OCI-M2 (cell line): ENCODE measurements around the gene DEPDC1B.
"Not testable (repeated sequence)": the region's sequence is repeated elsewhere in the genome, so short reads cannot be mapped to it uniquely, and the experiment has no call there.

ENCODE experiments used
- DNase-seq: peaks from one replicate; lab custom pipeline; 2025; ENCODE audit not compliant: unreplicated experiment; lab: John Stamatoyannopoulos, UW

DEPDC1B gene

DNA sequence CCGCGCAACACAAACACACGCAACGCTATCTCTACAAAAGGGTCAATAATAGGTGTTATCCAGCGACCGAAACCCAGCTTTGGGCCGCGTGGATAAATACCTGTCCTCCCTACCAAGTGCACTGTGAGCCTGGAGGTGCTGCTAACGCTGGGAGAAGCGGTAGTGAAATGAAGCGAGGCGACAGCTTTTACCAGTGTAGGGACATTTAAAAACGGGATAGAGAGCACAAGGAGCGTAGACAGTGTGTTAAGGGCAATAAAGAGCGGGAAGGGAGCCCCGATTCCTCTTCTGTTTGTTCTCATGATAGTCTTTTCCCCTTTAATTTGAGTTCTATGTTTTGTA lies 421 bp upstream of the DEPDC1B start:
- no peak for DNase-seq

DNA sequence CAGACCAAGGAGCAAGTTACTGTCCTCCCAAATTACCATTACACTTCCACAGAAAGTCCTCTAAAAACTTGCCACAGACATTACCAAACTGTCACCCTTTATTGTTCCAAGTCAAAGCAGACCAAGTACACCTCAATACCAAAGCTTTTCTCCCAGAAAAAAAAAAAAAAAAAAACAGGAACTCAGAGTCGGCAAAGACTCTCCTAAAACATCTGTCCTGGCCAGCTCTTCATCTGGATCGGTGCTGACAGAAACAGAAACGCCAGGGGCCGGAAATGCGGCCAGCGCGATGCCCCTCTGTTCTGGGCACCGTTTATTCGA lies 718 bp downstream of the DEPDC1B start:
- no peak for DNase-seq

DNA sequence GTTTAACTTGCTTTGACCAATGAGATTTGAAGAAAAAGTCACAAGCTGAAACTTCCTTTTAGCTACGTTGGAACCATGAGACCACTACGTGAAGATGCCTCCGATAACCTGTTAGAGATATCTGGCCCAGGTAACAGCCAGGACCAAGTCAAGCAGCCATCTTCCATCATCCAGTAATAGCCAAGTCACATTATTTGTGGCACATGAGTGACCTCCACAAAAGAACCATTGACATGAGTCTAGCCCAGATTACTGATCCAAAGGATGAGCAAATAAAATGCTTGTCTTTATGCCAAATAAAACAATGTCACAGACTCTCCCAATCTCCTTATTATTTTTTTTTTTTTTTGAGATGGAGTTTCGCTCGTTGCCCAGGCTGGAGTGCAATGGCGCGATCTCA lies 1.6 kb downstream of the DEPDC1B start:
- no peak for DNase-seq

DNA sequence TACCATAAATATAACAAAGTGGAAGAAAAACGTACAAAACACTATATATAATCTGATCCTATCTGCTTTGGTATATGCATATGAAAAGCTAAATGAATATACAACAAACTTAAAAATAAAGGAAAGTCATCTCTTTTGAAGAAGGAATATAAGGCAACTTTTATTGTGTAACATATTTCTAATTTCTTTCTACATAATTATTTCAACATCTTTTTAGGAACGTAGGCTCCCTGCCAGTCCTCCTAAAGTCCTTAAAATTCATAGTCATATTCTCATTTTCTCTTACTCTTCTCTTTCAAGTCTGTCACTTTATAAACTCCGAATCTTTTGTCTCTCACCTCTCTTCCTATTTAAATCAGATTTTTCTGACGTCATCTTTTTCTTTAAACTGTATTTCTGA lies 9.6 kb downstream of the DEPDC1B start:
- no peak for DNase-seq

DNA sequence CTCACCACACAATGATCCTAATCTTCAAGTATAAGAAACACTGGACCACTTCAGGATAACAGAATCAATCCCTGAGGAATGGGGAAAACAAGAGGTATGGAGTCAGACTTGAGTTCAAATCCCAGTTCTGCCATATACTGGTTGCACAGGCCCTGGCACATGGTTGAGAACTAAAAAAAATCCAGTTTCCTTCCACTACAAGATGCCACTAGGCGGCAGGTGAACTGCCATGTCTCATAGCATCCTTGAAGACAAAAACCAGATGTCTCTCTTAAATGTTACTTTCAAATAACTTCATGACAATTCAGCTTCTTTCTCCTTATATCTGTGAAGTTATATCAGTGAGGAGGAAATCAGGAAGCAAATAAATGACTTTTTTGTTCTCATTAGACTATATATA lies 11.0 kb downstream of the DEPDC1B start:
- DNase-seq, result no peak

DNA sequence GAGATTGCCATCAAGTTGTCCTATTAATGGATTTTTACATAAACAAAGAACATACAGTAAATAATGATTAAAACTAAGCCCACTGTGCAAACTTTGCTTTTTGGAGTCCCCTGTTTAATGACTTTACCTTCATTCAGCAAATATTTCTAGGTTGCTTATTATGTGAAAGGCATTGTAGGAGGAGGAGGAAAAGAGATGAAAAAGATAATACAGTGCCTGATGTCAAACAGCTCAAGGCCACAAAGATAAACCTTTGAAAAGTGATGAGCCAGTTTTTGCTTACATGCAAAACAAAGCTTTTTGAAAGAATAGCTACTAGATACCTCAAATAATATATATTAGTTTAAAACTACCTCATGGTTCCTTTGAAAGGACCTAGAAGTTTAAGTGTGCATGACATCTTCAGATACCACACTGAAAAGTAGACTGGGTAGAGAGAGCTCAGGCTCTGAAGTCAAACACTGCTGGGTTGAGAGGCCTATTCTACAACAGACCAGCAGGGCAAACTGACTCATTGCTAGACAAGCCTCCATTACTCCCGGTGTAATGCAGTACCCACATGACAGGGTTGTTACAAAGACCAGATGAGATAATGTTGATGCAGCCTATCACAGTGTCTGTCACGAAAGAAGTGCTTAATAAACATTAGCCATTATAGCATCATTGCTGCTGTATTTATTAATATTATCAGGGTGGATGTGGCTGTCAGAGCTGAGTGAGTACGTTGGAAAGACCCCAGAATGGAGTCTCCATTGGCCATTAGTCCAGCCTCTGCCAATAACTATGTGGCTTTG lies 11.8 kb downstream of the DEPDC1B start:
- DNase-seq, result no peak

DNA sequence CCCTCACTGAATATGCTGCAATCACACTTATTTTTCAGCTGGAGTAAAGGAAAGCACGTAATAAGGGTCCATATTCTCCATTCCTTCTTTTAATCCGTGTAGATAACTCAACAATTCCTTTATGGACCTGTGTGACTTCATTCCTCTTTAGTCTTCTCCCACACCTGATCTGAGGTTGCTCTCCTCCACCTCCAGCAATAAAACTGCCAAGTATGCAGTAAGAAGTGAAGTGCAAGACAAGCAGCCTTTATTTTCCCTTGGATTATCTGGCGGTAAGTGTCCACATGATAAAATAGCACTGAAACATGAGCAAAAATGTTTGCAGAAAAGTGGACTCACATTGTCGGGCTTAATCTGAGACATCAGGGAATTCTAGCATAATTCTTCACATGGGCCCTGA lies 13.8 kb downstream of the DEPDC1B start:
- DNase-seq, result no peak

DNA sequence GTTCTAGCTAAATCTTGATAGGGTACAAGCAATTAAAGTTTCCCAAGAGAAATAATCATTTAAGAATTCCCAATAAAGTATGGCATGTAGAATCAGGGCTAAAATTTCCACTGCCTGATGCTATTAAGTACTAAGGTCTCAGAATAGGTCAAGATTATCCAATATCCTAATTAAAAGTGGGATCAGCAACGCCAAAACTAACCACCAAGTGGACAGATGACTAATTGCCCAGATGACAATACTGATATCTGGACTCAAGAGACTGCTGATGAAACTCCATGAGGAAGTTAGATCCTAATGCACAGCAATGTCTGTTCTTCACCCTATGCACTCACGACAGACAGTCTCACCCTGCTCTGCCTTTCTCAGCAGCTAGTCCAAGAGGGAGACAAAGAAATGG lies 14.3 kb downstream of the DEPDC1B start:
- no peak for DNase-seq

DNA sequence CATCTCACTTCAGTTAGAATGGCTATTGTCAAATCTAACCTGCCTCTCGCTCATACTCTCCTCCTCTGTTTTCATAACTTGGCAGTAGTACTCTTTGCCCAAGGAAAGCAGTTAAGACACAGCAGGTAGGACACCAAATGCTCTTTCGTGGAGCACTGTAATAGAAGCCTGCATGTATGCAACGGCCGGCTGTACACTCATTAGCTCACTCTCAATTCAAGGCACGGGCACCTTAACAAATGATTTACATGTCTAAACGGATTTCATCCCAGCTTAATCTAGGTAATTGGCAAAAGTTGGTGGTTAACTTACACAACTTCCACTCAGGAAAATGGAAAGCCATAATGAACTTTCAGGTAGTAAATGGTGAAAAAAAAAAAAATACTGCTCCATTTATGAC lies 14.9 kb downstream of the DEPDC1B start:
- no peak for DNase-seq

DNA sequence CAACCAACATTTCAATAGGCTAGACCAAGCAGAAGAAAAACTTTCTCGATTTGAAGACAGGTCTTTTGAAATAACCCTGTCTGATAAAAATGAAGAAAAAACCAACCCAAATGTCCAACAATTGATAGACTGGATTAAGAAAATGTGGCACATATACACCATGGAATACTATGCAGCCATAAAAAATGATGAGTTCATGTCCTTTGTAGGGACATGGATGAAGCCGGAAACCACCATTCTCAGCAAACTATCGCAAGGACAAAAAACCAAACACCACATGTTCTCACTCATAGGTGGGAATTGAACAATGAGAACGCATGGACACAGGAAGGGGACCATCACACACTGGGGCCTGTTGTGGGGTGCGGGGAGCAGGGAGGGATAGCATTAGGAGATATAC lies 18.0 kb downstream of the DEPDC1B start:
- DNase-seq, result not testable (repeated sequence)

DNA sequence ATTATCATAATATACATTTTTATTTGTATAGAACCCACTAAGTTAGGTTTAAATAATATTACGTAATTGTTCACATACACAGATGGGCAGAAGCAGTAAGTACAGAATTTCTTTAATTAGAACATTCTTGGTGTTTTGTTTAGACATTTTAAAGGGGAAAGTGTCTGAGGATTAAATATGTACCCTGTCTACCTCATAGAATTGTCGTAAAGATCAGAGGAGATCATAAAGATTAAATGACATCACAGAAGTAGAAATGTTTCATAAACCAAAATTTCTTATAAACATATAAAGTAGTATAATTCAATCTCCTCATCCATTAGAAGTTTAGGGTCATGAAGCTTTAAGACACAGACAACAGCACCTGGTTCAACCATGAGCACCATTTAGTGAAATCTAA lies 20.1 kb downstream of the DEPDC1B start:
- no peak for DNase-seq

DNA sequence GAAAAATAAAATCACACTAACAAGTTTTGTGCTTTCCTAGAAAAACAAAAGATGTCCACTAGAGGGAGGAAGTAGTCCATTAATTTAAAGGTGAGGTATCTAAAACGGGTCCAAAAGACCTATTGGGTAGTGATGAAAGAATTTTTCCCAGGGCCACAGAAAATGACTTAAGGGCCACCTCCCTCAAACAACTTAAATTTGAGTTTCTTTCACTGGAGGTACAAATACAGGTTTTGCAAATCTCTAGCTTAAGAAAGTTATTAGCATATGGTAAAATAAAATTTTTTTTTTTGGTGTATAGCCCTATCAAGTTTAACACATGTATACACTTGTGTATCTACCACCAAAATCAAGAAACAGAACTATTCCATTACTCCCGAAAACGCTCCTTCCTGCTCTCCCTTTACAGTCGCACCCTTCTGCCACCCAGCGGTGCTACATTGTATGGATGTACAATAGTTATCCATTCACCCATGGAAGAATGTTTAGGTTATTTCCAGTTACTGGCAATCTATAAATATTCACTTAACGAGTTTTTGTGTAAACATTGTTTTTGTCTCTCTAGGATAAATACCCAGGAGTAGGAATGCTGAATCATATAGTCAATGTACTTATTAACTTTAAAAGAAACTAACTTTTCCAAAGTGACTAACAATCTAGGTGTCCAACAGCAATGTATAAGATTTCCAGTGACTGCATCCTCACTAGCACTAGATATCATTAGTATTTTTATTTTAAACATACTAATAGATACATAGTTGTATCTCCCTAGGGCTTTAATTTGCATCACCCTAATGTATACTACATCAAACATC lies 21.9 kb downstream of the DEPDC1B start:
- no peak for DNase-seq

DNA sequence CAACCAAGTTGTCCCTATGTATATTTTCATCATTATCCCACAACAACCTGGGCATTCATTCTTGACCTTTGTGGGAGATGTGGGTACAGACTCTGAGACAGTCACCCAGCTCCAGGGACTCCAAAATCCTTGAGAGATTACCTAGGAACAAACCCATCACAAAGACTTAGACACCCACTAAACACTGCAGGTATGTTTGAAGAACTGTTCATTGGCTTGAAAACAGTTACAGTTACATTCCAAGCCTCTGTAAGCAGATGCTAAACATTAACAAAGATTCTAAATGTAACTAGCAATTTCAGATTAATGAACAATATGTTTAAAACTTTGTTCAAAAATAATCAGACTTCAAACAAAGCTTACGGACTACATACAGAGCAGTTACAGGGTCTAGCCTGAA lies 24.7 kb downstream of the DEPDC1B start:
- no peak for DNase-seq

DNA sequence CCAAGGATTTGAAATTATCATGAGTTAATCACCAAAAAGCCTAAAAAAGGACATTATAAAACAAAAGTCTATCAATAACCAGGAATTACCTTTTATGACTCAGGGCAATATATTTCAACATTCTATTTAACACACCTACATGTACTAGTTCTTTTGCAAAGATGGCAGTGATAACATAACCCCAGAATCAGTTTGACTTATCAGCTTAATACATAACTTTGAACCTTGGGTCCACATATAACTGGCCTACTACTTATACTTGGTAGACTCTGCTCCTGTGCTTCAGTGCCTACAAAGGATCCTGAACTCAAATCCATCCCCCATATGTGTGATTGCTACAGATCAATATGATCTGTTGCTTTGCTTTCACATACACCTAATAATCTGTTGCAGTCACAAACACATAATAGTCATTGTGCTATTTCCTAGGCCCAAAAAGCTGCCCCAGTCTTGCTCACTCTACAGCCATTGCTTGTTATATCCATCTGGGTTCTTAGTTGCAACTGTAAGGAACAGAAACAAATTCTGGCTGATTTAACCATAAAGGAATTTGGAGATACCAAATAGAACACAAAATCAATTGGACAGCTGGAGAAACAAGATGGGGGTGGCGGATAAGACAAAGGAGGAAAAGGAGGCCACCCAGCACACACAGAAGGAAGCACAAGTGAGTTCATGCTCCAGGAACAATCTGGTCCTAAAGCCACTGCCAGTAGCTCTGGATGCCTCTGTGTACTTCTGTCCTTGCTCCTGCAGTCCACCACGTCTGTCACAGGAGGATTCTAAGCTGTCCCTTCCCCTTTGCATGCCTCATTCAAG lies 25.5 kb downstream of the DEPDC1B start:
- no peak for DNase-seq

DNA sequence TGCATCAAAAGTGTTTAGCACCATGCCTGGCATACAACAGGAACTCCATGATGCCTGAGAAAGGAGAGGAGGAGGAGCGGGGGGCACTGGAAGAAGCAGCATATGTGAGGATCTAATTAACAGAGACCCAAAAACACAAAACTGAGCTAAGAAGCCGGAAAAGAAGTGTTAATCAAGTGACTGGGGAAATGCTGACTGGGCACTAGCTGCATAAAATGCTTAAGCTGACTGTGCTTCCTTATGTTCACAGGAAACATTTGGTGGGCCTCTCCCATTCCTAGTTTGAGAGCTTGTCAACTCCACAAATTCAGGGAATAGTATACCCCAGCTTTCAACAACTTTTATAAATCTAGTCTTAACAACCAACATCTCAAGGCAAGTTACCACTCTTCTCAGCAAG lies 26.6 kb downstream of the DEPDC1B start:
- DNase-seq, result no peak

DNA sequence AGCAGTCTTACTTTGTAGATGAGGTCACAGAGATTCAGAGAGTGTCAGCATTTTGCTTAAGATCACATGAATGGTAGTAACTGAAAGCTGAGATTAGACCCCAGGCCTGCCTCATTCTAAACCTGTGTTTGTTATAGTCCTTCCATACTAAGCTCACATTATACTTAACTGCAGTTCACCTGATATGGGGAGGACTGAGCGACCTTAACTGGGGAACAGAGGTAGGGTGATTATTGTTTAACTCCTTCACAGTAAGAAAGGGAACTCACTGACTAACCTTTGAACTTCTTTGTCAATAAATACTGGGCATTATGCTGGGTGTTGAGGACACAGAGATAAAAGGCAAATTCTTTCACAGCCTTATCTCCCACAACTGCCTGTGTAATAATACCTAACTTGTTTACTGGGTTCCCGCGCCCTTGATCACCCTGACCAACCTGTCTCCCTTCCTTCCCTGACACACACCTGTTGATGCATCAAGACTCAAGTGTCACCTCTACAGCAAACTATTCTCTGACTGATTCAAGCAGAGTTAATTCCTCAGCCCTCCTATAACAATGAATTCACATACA lies 27.2 kb downstream of the DEPDC1B start:
- DNase-seq, result no peak

DNA sequence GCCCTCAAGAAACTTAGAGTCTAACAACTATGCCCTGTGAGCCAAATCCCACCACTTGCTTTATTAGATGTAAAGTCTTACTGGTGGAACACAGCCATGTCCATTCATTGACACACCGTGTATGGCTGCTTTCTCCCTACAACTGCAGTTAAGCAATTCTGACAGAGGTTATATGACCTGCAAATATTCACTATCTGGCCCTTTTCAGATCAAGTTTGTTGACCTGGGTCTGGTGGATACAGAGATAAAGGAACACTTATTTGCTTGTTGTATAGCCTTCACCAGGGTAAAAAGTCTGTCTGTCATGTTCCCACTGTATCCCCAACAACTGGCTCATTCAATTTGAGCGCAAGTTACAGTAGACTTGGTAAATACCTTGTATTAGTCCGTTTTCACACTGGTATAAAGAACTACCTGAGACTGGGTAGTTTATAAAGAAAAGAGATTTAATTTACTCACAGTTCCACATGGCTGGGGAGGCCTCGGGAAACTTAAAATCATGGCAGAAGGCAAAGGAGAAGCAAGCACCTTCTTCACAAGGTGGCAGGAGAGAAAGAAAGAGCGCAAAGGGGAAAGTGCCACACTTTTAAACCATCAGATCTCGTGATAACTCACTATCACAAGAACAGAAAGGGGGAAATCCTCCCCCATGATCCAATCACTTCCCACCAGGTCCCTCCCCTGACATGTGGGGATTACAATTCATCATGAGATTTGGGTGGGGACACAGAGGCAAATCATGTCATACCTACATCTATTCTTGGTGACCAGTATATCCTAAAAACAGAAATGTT lies 27.9 kb downstream of the DEPDC1B start:
- DNase-seq, result no peak

DNA sequence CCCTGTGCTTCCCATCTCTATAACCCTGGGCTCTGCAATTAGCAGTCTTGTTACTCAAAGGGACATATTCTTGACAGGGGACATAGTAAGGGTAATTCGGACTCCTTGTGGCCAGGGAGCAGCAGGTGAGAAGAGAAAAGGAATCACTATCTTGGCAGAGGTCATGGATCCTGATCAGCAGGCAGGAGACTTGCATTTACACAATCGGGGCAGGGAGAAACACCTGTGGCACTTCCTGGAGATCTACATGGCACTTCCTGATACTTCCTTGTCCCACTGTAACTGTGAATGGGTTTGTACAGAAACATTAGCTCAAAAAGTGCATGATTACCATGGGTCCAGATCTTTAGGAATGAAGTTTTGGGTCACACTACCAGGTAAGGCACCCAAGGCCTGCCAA lies 29.2 kb downstream of the DEPDC1B start:
- DNase-seq, result no peak

DNA sequence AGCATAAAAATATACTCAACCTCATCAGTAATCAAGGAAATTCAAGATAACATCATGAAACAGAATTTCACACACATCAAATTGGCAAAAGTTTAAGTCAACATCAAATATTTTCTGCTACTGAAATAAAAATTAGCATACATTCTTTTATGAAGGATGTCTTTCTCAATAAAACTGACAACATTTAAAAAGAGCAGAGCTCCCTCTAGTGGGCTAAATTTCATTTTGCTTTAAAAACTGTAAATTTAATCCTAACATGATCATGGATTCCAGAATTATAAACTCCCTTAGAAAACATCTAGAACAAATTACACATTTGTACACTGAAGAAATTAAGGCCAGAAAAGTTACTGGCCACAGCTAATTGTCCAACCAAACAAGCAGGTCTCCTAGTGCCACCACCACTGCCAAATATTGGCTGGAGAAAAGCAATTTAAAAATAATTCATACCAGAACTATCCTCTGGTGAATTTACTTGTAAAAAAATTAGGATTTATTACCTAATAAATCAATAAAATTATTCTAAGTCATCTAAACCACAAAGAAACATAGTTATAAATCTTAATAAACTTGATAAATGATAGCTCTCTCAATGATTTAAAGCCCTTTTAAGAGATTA lies 31.2 kb downstream of the DEPDC1B start:
- peak; percentile 16 for DNase-seq

DNA sequence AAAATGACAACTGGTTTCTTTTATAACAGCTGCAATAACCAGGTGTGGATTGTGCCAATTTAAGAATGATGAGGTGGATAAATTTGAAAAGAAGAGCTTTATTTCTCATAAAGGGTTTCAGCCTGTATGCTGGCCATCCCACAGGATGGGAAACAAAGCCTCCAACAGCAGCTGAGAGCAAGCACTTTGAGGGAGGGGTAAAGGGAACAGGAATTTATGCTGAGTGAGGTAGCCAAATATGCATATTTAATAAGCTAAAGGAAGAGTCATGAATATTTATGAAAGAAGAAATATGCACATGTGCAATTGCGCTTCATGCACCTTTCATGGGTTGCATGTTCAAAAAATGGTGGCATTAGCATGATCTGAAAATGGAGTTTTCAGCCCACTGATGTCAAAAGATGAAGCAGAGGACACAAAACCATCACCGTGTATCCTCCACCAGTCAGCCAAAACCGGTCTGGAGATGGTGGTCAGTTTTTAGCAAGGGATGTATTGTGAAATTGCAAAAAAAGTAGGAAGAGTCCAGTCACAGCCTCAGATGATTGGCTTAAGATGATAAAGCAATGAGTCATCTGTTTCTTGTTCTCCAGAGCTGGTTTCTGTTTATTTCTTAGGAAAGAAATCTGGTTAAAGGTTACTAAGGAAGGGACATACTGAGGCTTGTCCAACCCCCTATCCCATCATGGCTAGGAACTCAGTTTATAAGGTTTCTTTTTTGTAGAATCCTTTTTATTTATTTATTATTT lies 47.9 kb downstream of the DEPDC1B start:
- DNase-seq, result no peak
